Left ventricle myocardium inferior (tissue), 1 donor: Measurements from ENCODE around the gene BROX. TPM values are rescaled to one million over a fixed set of nuclear protein-coding genes. Genes with fewer than 3 reads are reported as not detected.
"Not testable (repeated sequence)": the region's sequence is repeated elsewhere in the genome, so short reads cannot be mapped to it uniquely, and the experiment has no call there.

Source experiments
- DNase-seq: peaks from one replicate; pipeline ENCODE4 v3.0.0-alpha.2; 2020
- H3K27ac ChIP-seq: fragments of 200-600 bp; replicated peaks from 2 replicates; pipeline ENCODE4 v1.8.0; 2021
- H3K27me3 ChIP-seq: fragments of 200-600 bp; 2 replicates; pipeline ENCODE4 v1.8.0; 2021; ENCODE audit warnings: low read depth
- H3K36me3 ChIP-seq: fragments of 200-600 bp; 2 replicates; pipeline ENCODE4 v1.8.0; 2021
- H3K4me1 ChIP-seq: fragments of 200-600 bp; 2 replicates; pipeline ENCODE4 v1.8.0; 2021
- H3K4me3 ChIP-seq: fragments of 200-600 bp; 2 replicates; pipeline ENCODE4 v1.8.0; 2021; ENCODE audit warnings: mild to moderate bottlenecking, moderate library complexity
- H3K9me3 ChIP-seq: fragments of 200-600 bp; replicated peaks from 2 replicates; pipeline ENCODE4 v1.8.0; 2021
- CTCF ChIP-seq: fragments of 200-600 bp; IDR thresholded peaks from 2 replicates; pipeline ENCODE4 v1.8.0; 2021; ENCODE audit warnings: antibody characterized with exemption, mild to moderate bottlenecking, borderline replicate concordance
- intact Hi-C: fragments of 100-400 bp; cut with micrococcal nuclease; formaldehyde crosslinking; loops from one replicate; pipeline ENCODE4 v1.11.0; 2022
- total RNA-seq: library from RNA; stranded (reverse); fragmentation: NEBNext Ultra II Directional; extraction: Animal tissue kit (Norgen Biotek cat#: 25700); gene quantifications from one replicate; pipeline ENCODE4 v1.2.1, GENCODE V29; 2021
- donor health status: DM: no; HTN: yes; CAD: no; lungs with severe emphysema.

BROX gene
- total RNA-seq, 1 donor from 2014 or later = 28.9 TPM

GRCh38 chr1:222734740-222735139 is 22.4 kb downstream of the BROX start:
- Histone ChIP-seq H3K36me3 (peaks cover 66% of the 10 kb centered on the region), H3K27me3 (no peaks in the 10 kb centered on the region), H3K27ac (no peak overlapping the region), H3K4me1 (no peaks in the 10 kb centered on the region), H3K4me3 (no peak overlapping the region), H3K9me3 (no peaks in the 10 kb centered on the region)
- TF ChIP-seq CTCF = no peak
- intact Hi-C loops = loop anchor here (5.0 kb wide), 1 partner anchor 358 kb away; no protein-coding TSS in a partner anchor
- no peak for DNase-seq

DNA sequence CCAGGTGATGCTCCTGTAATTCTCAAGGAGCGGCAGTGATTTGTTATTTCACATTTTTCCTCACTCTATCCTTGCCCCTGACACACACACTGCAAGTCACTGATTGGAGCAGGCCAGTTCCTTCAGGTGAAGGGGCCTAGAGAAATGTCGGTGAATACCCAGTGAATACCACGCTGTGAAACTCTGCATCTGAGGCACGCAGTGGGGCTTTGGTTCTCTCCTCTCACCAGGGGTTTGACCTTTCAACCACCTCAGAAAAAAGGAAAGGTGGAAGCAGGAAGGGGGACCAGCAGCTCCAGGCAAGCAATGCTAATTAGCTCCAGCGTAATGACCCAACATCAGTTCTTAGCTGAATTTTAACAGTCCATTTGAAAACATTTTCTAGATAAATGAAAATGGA is 24.1 kb downstream of the BROX start:
- Histone ChIP-seq H3K36me3 (peaks cover 49% of the 10 kb centered on the region), H3K4me1 (no peaks in the 10 kb centered on the region), H3K27me3 (no peaks in the 10 kb centered on the region), H3K4me3 (no peak overlapping the region), H3K27ac (no peak overlapping the region), H3K9me3 (no peaks in the 10 kb centered on the region)
- TF ChIP-seq CTCF = no peak
- intact Hi-C loops = loop anchor here (5.0 kb wide), 1 partner anchor 356 kb away; no protein-coding TSS in a partner anchor
- no peak for DNase-seq

GRCh38 chr1:222736972-222737371 is 24.6 kb downstream of the BROX start, which contains the start of gene FAM177B:
TSS of gene FAM177B (plus strand) at chr1:222737202. CDS start at chr1:222746546, 9,344 bp downstream.
- H3K27ac ChIP-seq = no peak within 1 kb of the TSS
- intact Hi-C loops = loop anchor here (5.0 kb wide), 1 partner anchor 355 kb away; no protein-coding TSS in a partner anchor
- no peak for DNase-seq
- H3K27me3 ChIP-seq = no peaks in the 10 kb centered on the region
- H3K4me1 ChIP-seq = no peaks in the 10 kb centered on the region
- no peak within 1 kb of the TSS for H3K4me3 ChIP-seq
- TF ChIP-seq CTCF = no peak
- H3K9me3 ChIP-seq = no peaks in the 10 kb centered on the region
- H3K36me3 ChIP-seq = peaks cover 44% of the 10 kb centered on the region

DNA sequence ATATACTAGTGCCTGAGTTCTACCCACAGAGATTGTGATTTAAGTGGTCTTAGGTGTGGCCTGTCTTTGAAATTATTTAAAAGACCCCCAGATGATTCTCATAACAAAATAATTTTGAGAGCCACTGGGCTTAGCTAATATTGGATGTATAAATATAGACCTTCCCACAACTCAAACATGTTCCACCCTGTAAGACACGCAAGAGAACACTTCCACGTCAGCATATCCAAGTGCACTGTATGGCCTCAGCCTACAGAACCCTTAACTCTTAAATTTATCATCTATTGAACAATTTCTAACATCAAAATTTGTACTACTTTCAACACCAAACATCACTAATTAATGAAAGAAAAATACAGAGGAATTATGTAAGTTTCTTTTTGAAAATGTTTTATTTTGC is 27.1 kb downstream of the BROX start:
- no peak for TF ChIP-seq CTCF
- intact Hi-C loops = loop anchor here (5.0 kb wide), 1 partner anchor 353 kb away; no protein-coding TSS in a partner anchor
- H3K27ac ChIP-seq = no peak overlapping the region
- H3K36me3 ChIP-seq = peaks cover 19% of the 10 kb centered on the region
- no peaks in the 10 kb centered on the region for H3K4me1 ChIP-seq
- no peak for DNase-seq
- no peaks in the 10 kb centered on the region for H3K9me3 ChIP-seq
- no peak overlapping the region for H3K4me3 ChIP-seq
- H3K27me3 ChIP-seq = no peaks in the 10 kb centered on the region

- Histone ChIP-seq H3K4me3 (no peak overlapping the region), H3K4me1 (no peaks in the 10 kb centered on the region), H3K36me3 (peaks cover 15% of the 10 kb centered on the region), H3K9me3 (no peaks in the 10 kb centered on the region), H3K27ac (no peak overlapping the region), H3K27me3 (no peaks in the 10 kb centered on the region)
- no peak for TF ChIP-seq CTCF
- no peak for DNase-seq
- intact Hi-C loops = loop anchor here (5.0 kb wide), 1 partner anchor 352 kb away; no protein-coding TSS in a partner anchor
These were observed 27.6 kb downstream of the BROX start for GRCh38 chr1:222739929-222740328.

DNA sequence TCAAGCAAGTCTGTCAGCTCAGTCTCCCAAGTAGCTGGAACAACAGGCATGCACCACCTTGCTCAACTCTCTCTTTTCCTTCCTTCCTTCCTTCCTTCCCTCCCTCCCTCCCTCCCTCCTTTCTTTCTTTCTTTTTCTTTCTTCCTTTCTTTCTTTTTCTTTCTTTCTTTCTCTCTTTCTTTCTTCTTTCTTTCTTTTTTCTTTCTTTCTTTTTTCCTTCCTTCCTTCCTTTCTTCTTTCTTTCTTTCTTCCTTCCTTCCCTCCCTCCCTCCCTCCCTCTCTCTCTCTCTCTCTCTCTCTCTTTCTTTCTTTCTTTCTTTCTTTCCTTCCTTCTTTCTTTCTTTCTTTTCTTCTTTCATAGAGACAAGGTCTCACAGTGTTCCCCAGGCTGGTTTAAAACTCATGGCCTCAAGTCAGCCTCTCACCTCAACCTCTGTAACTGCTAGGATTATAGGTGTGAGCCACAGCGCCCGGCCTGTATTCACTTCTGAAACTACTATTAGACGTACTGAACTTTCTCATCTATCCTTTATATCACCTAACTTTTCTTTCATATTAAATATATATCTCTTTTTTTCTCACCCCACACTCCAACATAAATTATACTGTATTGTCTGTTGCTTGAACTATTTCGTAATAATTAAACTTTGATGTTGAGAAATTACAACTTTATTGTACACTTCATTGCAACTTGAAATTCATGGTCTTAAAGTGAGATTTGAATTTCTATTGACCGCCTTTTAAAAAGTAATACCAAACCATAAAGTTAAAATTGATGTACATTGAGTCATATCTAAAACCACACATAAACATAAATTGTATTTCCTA is 29.5 kb downstream of the BROX start:
- H3K4me1 ChIP-seq, DNase-seq, H3K27me3 ChIP-seq, H3K27ac ChIP-seq, H3K9me3 ChIP-seq, H3K36me3 ChIP-seq, H3K4me3 ChIP-seq, intact Hi-C loops: not testable (repeated sequence)
